HG03565 (cell line): ENCODE data around the gene ZCCHC8.
A peak's percentile ranks its signal among the peaks of the same experiment; 100 is the strongest.
"Not testable (repeated sequence)": the region's sequence is repeated elsewhere in the genome, so short reads cannot be mapped to it uniquely, and the experiment has no call there.

Experiments used
- ATAC-seq: cut with Tn5 transposase; IDR thresholded peaks from one replicate; pipeline ENCODE4 v1.9.1; 2021; ENCODE audit warnings: mild to moderate bottlenecking, moderate library complexity; ENCODE audit not compliant: unreplicated experiment

The ZCCHC8 gene

GRCh38 chr12:122435186-122435585, 65.5 kb downstream of the ZCCHC8 start:
- ATAC-seq, result no peak

DNA sequence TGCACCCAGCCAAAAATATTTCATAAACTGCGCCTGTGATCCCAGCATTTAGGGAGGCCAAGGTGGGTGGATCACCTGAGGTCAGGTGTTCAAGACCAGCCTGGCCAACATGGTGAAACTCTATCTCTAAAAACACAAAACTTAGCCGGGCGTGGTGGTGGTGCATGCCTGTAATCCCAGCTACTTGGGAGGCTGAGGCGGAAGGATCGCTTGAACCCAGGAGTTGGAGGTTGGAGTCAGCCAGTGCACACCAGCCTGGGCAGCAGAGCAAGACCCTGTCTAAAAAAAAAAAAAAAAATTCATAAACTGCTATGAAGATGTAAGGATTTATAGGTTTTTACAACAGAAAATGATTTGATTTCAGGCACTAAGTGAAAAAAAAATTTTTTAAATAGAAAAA, 71.7 kb downstream of the ZCCHC8 start:
- not testable (repeated sequence) for ATAC-seq

DNA sequence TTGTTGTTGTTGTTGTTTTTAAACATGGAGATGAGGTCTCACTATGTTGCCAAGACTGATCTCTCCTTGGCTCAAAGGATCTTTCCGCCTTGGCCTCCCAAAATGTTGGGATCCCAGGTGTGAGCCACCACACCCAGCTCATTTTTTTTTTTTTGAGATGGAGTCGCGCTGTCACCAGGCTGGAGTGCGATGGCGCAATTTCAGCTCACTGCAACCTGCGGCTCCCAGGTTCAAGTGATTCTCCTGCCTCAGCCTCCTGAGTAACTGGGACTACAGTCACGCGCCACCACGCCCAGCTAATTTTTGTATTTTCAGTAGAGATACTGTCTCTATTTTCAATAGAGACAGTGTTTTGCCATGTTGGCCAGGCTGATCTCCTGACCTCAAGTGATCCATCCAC, 73.3 kb downstream of the ZCCHC8 start:
- ATAC-seq, result no peak

DNA sequence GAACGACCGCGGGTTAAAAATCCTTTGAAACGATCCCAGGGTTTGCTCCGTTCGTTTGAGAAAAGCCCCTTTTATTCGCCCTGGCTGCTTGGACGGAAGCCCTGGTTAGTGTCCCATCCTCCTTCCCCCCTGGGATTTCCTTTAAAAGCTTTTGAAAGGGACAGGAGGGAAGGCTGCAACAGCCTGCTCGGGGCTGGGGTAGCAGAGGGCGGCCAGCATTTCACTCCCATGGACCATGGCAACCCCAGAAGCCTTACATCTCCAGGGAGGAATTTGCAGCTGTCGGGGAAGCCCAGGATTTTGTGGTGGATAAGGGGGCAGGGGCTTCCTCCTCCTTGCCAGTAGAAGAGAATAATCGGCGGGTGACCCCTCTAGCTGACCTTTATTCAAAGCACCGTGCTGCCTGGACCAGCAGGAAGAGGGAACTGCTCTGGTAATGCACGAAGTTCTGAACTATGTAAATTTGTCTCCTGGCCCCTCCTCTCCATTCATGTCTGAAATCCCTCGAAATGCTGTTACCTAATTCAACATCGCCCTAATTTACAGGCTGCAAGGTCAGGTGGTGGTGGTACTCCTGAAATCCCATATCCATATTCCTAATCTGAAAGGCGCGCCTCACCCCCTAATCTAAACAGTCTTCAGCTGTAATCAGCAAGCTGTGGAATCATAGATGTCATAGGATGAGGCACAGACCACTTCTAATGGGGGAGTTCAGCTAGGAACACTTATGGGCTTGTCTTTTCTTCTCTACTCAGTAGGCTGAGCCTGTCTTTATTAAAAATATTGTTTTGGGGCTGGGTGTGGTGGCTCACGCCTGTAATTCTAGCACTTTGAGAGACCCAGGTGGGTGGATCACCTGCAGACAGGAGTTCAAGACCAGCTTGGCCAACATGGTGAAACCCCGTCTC, 77.2 kb downstream of the ZCCHC8 start:
- no peak for ATAC-seq

DNA sequence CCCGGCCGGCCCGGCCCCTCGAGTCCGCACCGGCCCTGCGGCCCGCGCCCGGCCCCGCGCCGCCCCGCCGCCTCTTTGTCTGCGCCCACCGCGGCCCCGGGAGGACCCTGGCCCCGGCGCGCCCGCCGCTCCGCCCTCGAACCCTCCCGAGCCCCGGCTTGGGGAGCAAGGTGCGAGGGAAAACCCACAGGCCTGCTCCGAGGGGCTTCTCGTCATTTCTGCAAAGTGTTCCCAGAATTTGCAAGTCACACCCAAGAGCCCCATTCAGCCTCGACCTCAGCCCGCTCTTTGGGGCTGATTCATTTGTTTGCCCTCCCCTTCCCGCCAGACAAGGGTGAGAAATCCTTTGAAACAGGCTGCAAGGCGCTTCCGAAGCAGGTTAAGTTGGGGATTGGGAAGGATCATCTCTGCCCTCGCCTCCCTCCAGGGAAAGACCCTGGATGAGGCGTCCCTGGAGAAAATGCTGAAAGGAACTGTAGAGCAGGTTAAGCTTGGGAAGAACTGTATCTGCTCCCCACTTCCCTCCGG, 77.9 kb downstream of the ZCCHC8 start:
- no peak for ATAC-seq

GRCh38 chr12:122421821-122422729, 78.7 kb downstream of the ZCCHC8 start, which contains the start of gene CLIP1:
CLIP1 (minus strand) TSS chr12:122422669; CDS start chr12:122380452, 42,217 bp downstream.
- ATAC-seq, result peak; percentile 40
